ENCODE measurements around the gene NFIA. TPM values are rescaled to one million over a fixed set of nuclear protein-coding genes. Genes with fewer than 3 reads are reported as not detected.

NFIA gene
- total and polyA plus RNA-seq, 9 of the 15 experiments (the other 6 are each of a cell fraction or from before 2014, with no cell fraction given): 5.3 to 24.9 (median 9.8) TPM

DNA sequence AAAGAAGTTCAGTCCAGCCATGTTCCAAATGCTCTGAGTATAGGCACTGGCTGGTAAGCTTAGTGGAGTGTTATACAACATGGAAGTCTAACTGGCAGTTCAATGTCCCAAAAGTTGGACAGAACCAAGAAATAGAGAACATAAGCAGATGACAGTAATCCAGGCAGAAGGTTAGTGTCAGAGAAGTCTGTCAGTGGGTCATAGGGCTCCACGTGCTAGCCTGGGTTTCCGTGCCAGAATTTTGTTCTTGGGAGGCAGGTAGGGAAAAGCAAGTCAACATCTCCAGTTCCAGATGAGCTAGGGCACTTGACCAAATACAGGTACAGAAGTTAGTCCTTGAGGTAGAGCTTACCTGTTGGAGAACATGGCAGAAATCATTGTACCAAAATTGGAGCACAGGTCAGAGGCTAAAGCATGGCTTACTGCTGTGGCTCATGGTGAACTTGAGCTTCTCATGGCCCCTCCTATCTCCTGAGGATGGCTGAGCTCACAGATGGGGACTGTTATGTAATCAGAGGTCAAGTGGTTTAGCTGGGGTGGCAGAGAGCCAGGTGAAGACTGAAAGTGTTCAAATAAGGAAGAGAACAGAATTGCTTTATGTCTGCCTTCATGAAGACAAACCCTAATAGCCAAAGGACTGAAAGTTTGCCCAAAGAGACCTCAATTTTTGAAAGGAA is 170.8 kb downstream of the NFIA start (continued):
- TF ChIP-seq, protein P1, sequence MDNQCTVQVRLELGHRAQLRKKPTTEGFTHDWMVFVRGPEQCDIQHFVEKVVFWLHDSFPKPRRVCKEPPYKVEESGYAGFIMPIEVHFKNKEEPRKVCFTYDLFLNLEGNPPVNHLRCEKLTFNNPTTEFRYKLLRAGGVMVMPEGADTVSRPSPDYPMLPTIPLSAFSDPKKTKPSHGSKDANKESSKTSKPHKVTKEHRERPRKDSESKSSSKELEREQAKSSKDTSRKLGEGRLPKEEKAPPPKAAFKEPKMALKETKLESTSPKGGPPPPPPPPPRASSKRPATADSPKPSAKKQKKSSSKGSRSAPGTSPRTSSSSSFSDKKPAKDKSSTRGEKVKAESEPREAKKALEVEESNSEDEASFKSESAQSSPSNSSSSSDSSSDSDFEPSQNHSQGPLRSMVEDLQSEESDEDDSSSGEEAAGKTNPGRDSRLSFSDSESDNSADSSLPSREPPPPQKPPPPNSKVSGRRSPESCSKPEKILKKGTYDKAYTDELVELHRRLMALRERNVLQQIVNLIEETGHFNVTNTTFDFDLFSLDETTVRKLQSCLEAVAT (IDR thresholded peaks at IDR 0.05): peak in 1 of 2 experiments; percentile 58; a peak in 1 of 4 replicates
- no peak for TF ChIP-seq CREB5 (CRISPR knock-in tag; IDR thresholded peaks at IDR 0.05)
- TF ChIP-seq TAF1 (IDR thresholded peaks at IDR 0.05; ENCODE audit: control insufficient read depth, extremely low read depth, insufficient read depth, low read length, severe bottlenecking): peak; percentile 13
- TF ChIP-seq MAZ (CRISPR knock-in tag; conservative IDR thresholded peaks at IDR 0.05 in 1 of 2, IDR thresholded peaks at IDR 0.05 in 1 of 2): peak in 1 of 2 experiments; percentile 74; a peak in 3 of 4 replicates
- no peak for TF ChIP-seq RBM14 (IDR thresholded peaks at IDR 0.05; ENCODE audit: borderline replicate concordance, insufficient read depth, low read depth, low read length)
- TF ChIP-seq MEF2D (tag; conservative IDR thresholded peaks at IDR 0.05; ENCODE audit: low read depth): peak; percentile 61; the same call in 1 of the 2 replicates
- TF ChIP-seq STAT5A (IDR thresholded peaks at IDR 0.05; ENCODE audit: borderline replicate concordance, low read length): no peak
- peak; percentile 80 for TF ChIP-seq DMBX1 (CRISPR knock-in tag; IDR thresholded peaks at IDR 0.05; ENCODE audit: borderline replicate concordance)
- TF ChIP-seq SP1 (CRISPR knock-in tag; IDR thresholded peaks at IDR 0.05): peak; percentile 27; the same call in 1 of the 2 replicates
- TF ChIP-seq ETV1 (tag; conservative IDR thresholded peaks at IDR 0.05; ENCODE audit: low read depth): 0 out of 2 replicates have a peak, but pooled peaks have one; percentile 5
- TF ChIP-seq ZNF212 (CRISPR knock-in tag; IDR thresholded peaks at IDR 0.05): no peak
- TF ChIP-seq TEAD2 (tag; IDR thresholded peaks at IDR 0.05): 0 out of 2 replicates have a peak, but pooled peaks have one; percentile 40
- peak; percentile 94 for TF ChIP-seq CEBPG (CRISPR knock-in tag; IDR thresholded peaks at IDR 0.05)
- TF ChIP-seq CEBPG (tag; conservative IDR thresholded peaks at IDR 0.05 in 1 of 2, IDR thresholded peaks at IDR 0.05 in 1 of 2): peak; percentile 88 to 92
- TF ChIP-seq, protein P2, sequence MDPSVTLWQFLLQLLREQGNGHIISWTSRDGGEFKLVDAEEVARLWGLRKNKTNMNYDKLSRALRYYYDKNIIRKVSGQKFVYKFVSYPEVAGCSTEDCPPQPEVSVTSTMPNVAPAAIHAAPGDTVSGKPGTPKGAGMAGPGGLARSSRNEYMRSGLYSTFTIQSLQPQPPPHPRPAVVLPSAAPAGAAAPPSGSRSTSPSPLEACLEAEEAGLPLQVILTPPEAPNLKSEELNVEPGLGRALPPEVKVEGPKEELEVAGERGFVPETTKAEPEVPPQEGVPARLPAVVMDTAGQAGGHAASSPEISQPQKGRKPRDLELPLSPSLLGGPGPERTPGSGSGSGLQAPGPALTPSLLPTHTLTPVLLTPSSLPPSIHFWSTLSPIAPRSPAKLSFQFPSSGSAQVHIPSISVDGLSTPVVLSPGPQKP (CRISPR knock-in tag; IDR thresholded peaks at IDR 0.05): no peak
- no peak for TF ChIP-seq MXI1 (IDR thresholded peaks at IDR 0.05; ENCODE audit: low read depth, low read length)
- TF ChIP-seq MTA1 (IDR thresholded peaks at IDR 0.05; ENCODE audit: borderline replicate concordance): 0 out of 2 replicates have a peak, but pooled peaks have one; percentile 45
- 0 out of 2 replicates have a peak, but pooled peaks have one; percentile 16 for TF ChIP-seq TRIM28 (IDR thresholded peaks at IDR 0.05)
- 0 out of 2 replicates have a peak, but pooled peaks have one; percentile 44 for TF ChIP-seq TCF15 (CRISPR knock-in tag; IDR thresholded peaks at IDR 0.05)
- peak; percentile 59; the same call in 1 of the 2 replicates for TF ChIP-seq ZEB2 (IDR thresholded peaks at IDR 0.05)
- 0 out of 2 replicates have a peak, but pooled peaks have one; percentile 7 for TF ChIP-seq ELF1 (tag; IDR thresholded peaks at IDR 0.05)
- no peak for TF ChIP-seq SAFB2 (IDR thresholded peaks at IDR 0.05; ENCODE audit: borderline replicate concordance, low read depth, low read length, severe bottlenecking)
- TF ChIP-seq ZNF3 (CRISPR knock-in tag; IDR thresholded peaks at IDR 0.05): no peak
